IMR-90 (cell line): ENCODE results near the gene NSUN4. TPM values are rescaled to one million over a fixed set of nuclear protein-coding genes. Genes with fewer than 3 reads are reported as not detected.

ENCODE experiments used
- ATAC-seq: fragments of 200-7000 bp; cut with Tn5 transposase; 2 replicates; pipeline ENCODE4 v1.9.1; 2020; ENCODE audit warnings: low read depth, mild to moderate bottlenecking, moderate library complexity
- BruUV-seq: library from RNA; stranded (reverse); fragments of 400-500 nt; replicated peaks from 2 replicates; lab custom pipeline; 2021; lab: Mats Ljungman, UMichigan
- CTCF ChIA-PET: fragments of 300-600 bp; formaldehyde crosslinking; extraction: SDS; loops from one replicate; lab custom pipeline; 2021; ENCODE audit warnings: antibody characterized with exemption; lab: Yijun Ruan, JAX
- POLR2A ChIA-PET: fragments of 300-600 bp; sonication (Branson Sonifier 250); formaldehyde crosslinking; loops from one replicate; lab custom pipeline; 2022; ENCODE audit warnings: antibody characterized with exemption; ENCODE audit not compliant: unreplicated experiment; lab: Charles Lee
- DNase-seq: peaks from one replicate; pipeline ENCODE4 v3.0.0; 2013
- H2AFZ ChIP-seq: replicated peaks from 2 replicates; pipeline ENCODE3; 2013; ENCODE audit warnings: low read length, mild to moderate bottlenecking; ENCODE audit not compliant: poor library complexity
- H2AK5ac ChIP-seq: 2 replicates; pipeline ENCODE4 v1.6.1; 2013; ENCODE audit warnings: low read depth, low read length, inconsistent platforms
- H2AK9ac ChIP-seq: replicated peaks from 2 replicates; pipeline ENCODE3; 2013; ENCODE audit warnings: mild to moderate bottlenecking, low read depth, low read length, moderate library complexity; ENCODE audit not compliant: poor library complexity
- H2BK120ac ChIP-seq: 2 replicates; pipeline ENCODE4 v1.6.1; 2013; ENCODE audit warnings: low read depth, low read length, inconsistent platforms
- H2BK15ac ChIP-seq: 3 replicates; pipeline ENCODE4 v1.6.1; 2013; ENCODE audit warnings: low read depth, low read length, inconsistent platforms
- H2BK20ac ChIP-seq: 2 replicates; pipeline ENCODE4 v1.6.1; 2013; ENCODE audit warnings: low read depth, mild to moderate bottlenecking, inconsistent platforms, low read length, moderate library complexity
- H2BK5ac ChIP-seq: 2 replicates; pipeline ENCODE4 v1.6.1; 2013; ENCODE audit warnings: mild to moderate bottlenecking, low read depth, low read length, inconsistent platforms; ENCODE audit not compliant: poor library complexity, severe bottlenecking
- H3K14ac ChIP-seq: replicated peaks from 2 replicates; pipeline ENCODE4 v1.6.1; 2013; ENCODE audit warnings: low read depth, low read length, inconsistent platforms
- H3K18ac ChIP-seq: 2 replicates; pipeline ENCODE4 v1.6.1; 2013; ENCODE audit warnings: low read depth, low read length, control low read depth
- H3K23ac ChIP-seq: 2 replicates; pipeline ENCODE4 v1.6.1; 2013; ENCODE audit warnings: low read depth, low read length, inconsistent platforms
- H3K27ac ChIP-seq: 2 replicates; pipeline ENCODE4 v1.5.1; 2013; ENCODE audit warnings: mild to moderate bottlenecking, control low read depth, low read length; ENCODE audit not compliant: insufficient read depth
- H3K27me3 ChIP-seq: 2 replicates; pipeline ENCODE4 v1.6.1; 2013; ENCODE audit warnings: low read length; ENCODE audit not compliant: control insufficient read depth, insufficient read depth
- H3K36me3 ChIP-seq: 2 replicates; pipeline ENCODE4 v1.6.1; 2013; ENCODE audit warnings: low read length, mixed read lengths; ENCODE audit not compliant: control insufficient read depth, insufficient read depth
- H3K4ac ChIP-seq: 2 replicates; pipeline ENCODE4 v1.6.1; 2013; ENCODE audit warnings: low read depth, low read length, inconsistent platforms
- H3K4me1 ChIP-seq: 2 replicates; pipeline ENCODE4 v1.6.1; 2013; ENCODE audit warnings: low read length, mixed read lengths; ENCODE audit not compliant: control insufficient read depth, insufficient read depth
- H3K4me2 ChIP-seq: 2 replicates; pipeline ENCODE4 v1.6.1; 2013; ENCODE audit warnings: low read depth, mild to moderate bottlenecking, control low read depth, low read length, moderate library complexity
- H3K4me3 ChIP-seq: 2 replicates; pipeline ENCODE4 v1.5.1; 2013; ENCODE audit warnings: low read depth, mild to moderate bottlenecking, control low read depth, low read length, moderate library complexity; ENCODE audit not compliant: insufficient read depth
- H3K56ac ChIP-seq: 2 replicates; pipeline ENCODE4 v1.6.1; 2013; ENCODE audit warnings: low read length, inconsistent platforms; ENCODE audit not compliant: insufficient read depth; ENCODE audit errors: extremely low read depth
- H3K79me1 ChIP-seq, 2 experiments: 2 replicates each; pipeline ENCODE4 v1.6.1; 2013; ENCODE audit warnings: low read length in 2 of 2, inconsistent platforms in 1 of 2, low read depth in 1 of 2
- H3K9ac ChIP-seq: 2 replicates; pipeline ENCODE4 v1.6.1; 2013; ENCODE audit warnings: low read depth, low read length, control low read depth
- H3K9me1 ChIP-seq: 2 replicates; pipeline ENCODE4 v1.6.1; 2013; ENCODE audit warnings: low read length, inconsistent platforms; ENCODE audit not compliant: insufficient read depth
- H3K9me3 ChIP-seq: 2 replicates; pipeline ENCODE4 v1.6.1; 2013; ENCODE audit warnings: low read length; ENCODE audit not compliant: control insufficient read depth, insufficient read depth
- H4K20me1 ChIP-seq: 2 replicates; pipeline ENCODE4 v1.6.1; 2013; ENCODE audit warnings: low read length, inconsistent platforms; ENCODE audit not compliant: insufficient read depth
- H4K5ac ChIP-seq: 2 replicates; pipeline ENCODE4 v1.6.1; 2013; ENCODE audit warnings: mild to moderate bottlenecking, low read depth, low read length, control low read depth
- H4K8ac ChIP-seq, 2 experiments: 2 replicates each; pipeline ENCODE4 v1.6.1; 2013; ENCODE audit warnings: low read depth in 2 of 2, low read length in 2 of 2, control low read depth in 1 of 2, inconsistent platforms in 1 of 2
- H4K91ac ChIP-seq: 2 replicates; pipeline ENCODE4 v1.6.1; 2013; ENCODE audit warnings: low read depth, low read length, inconsistent platforms; ENCODE audit not compliant: insufficient read depth
- BHLHE40 ChIP-seq: fragments of 150-350 bp; IDR thresholded peaks from 2 replicates; pipeline ENCODE4 v1.6.1; 2016; ENCODE audit warnings: mild to moderate bottlenecking, low read depth, low read length
- CEBPB ChIP-seq: IDR thresholded peaks from 2 replicates; pipeline ENCODE4 v1.6.1; 2012; ENCODE audit warnings: low read depth, low read length, improper control_type of control experiment
- ELK1 ChIP-seq: fragments of 150-350 bp; IDR thresholded peaks from 2 replicates; pipeline ENCODE4 v1.6.1; 2016; ENCODE audit warnings: low read depth, mild to moderate bottlenecking, low read length, moderate library complexity, borderline replicate concordance
- MAFK ChIP-seq: IDR thresholded peaks from 2 replicates; pipeline ENCODE4 v1.6.1; 2012; ENCODE audit warnings: low read depth, low read length, improper control_type of control experiment
- MAZ ChIP-seq: IDR thresholded peaks from 2 replicates; pipeline ENCODE4 v1.6.1; 2012; ENCODE audit warnings: low read depth, mild to moderate bottlenecking, low read length, improper control_type of control experiment, moderate library complexity, borderline replicate concordance
- MXI1 ChIP-seq: IDR thresholded peaks from 2 replicates; pipeline ENCODE4 v1.6.1; 2012; ENCODE audit warnings: low read depth, mild to moderate bottlenecking, low read length, moderate library complexity, borderline replicate concordance
- SMC3 ChIP-seq: fragments of 150-350 bp; IDR thresholded peaks from 2 replicates; pipeline ENCODE4 v1.6.1; 2016; ENCODE audit warnings: low read depth, mild to moderate bottlenecking, antibody characterized with exemption, low read length, moderate library complexity
- USF2 ChIP-seq: fragments of 150-350 bp; IDR thresholded peaks from 2 replicates; pipeline ENCODE4 v1.6.1; 2017; ENCODE audit warnings: mild to moderate bottlenecking, antibody characterized with exemption, low read length, low read depth
- WGBS, 2 experiments: methylation state at CpG; one replicate each; pipeline versions ENCODE4 v1.1.5 to v1.1.7; 2013; ENCODE audit warnings: missing lambda C conversion rate in 2 of 2; ENCODE audit not compliant: insufficient read length in 1 of 2; ENCODE audit errors: extremely low coverage in 2 of 2; 5-methylcytosine and 5-hydroxymethylcytosine counted together
- dilution Hi-C: fragments of 300-500 bp; cut with HindIII; formaldehyde crosslinking; loops from one replicate; pipeline ENCODE4 v1.14.3; 2018; ENCODE audit warnings: low sequenced_read_pairs; ENCODE audit not compliant: unreplicated experiment
- in situ Hi-C: fragments of 300-500 bp; cut with MboI; formaldehyde crosslinking; loops from 3 replicates; pipeline ENCODE4 v1.14.3; 2019; ENCODE audit warnings: low sequenced_read_pairs, inconsistent platforms, mixed read lengths
- intact Hi-C: fragments of 100-400 bp; cut with micrococcal nuclease; formaldehyde crosslinking; loops from 2 replicates; pipeline ENCODE4 v1.10.0; 2022
- polyA plus RNA-seq, 3 experiments: library from polyadenylated mRNA; depleted of rRNA; stranded (reverse); fragments of >200 nt; gene quantifications; 2 replicates each; pipeline ENCODE4 v1.2.3, GENCODE V29; 2012; ENCODE audit warnings: low replicate concordance in 1 of 3
- total RNA-seq: library from RNA; depleted of rRNA; stranded (reverse); fragments of >200 nt; gene quantifications from 2 replicates; pipeline ENCODE4 v1.2.3, GENCODE V29; 2012

NSUN4 gene
- total and polyA plus RNA-seq, 2 of the 4 experiments (the other 2 are of a cell fraction): 10.9 to 13.0 TPM

- Histone ChIP-seq H3K4ac (no peak overlapping the region), H3K9me3 (no peaks in the 10 kb centered on the region), H2AFZ (no peak overlapping the region), H3K4me2 (no peak overlapping the region), H4K20me1 (no peaks in the 10 kb centered on the region), H3K4me1 (no peaks in the 10 kb centered on the region; the same call in 1 of the 2 replicates), H2AK9ac (no peak overlapping the region), H3K27me3 (peaks cover 26% of the 10 kb centered on the region), H2AK5ac (no peak overlapping the region), H2BK120ac (no peak overlapping the region), H3K9me1 (0 out of 2 replicates have a peak, but pooled peaks cover 3% of the 10 kb centered on the region), H3K14ac (no peak overlapping the region), H4K5ac (no peak overlapping the region), H3K27ac (no peak overlapping the region), H3K36me3 (no peaks in the 10 kb centered on the region), H3K23ac (no peak overlapping the region), H2BK15ac (no peak overlapping the region), H3K9ac (no peak overlapping the region), H2BK5ac (no peak overlapping the region), H3K18ac (no peak overlapping the region), H4K91ac (no peak overlapping the region), H2BK20ac (no peak overlapping the region), H3K56ac (no peak overlapping the region), H3K79me1 (no peaks in the 10 kb centered on the region), H3K4me3 (no peak overlapping the region), H4K8ac (no peak overlapping the region)
- ATAC-seq (peak; percentile 86), DNase-seq (peak; percentile 95)
- CTCF ChIA-PET: interaction anchor here (0.6 to 0.9 kb wide), 4 partner anchors 11 to 156 kb away, joined by 4 to 8 read pairs (median 4); no protein-coding TSS in a partner anchor
- intact Hi-C loops: loop anchor here (10.0 kb wide), 1 partner anchor 773 kb away; no protein-coding TSS in a partner anchor
- in situ Hi-C loops: loop anchor here (25.0 kb wide), 1 partner anchor 310 kb away; the partner anchor contains the start of gene EFCAB14
- dilution Hi-C loops: no loop called here
- POLR2A ChIA-PET: no interaction called here
- 40% methylated on average over 2 of the region's 10 CpGs; no CpG with 5 or more reads in 1 of the 2 experiments for WGBS, 2 experiments
- TF ChIP-seq MAZ: peak; percentile 63; the same call in 1 of the 2 replicates
- peak; percentile 44; the same call in 1 of the 2 replicates for TF ChIP-seq BHLHE40
- TF ChIP-seq ELK1: no peak
- no peak for TF ChIP-seq SMC3
- peak; percentile 81 for TF ChIP-seq MXI1
- TF ChIP-seq CEBPB: peak; percentile 83
- TF ChIP-seq USF2: no peak
- no peak for TF ChIP-seq MAFK
- no TSS peak for BruUV-seq
Observed at GRCh38 chr1:46401964-46402626, 61.5 kb downstream of the NSUN4 start.
